ENCODE results near the gene FAT4. TPM values are rescaled to one million over a fixed set of nuclear protein-coding genes. Genes with fewer than 3 reads are reported as not detected.

Gene FAT4
- total and polyA plus RNA-seq, 2 of the 8 experiments (the other 6 are each of a cell fraction or from before 2014, with no cell fraction given): 1.3 to 5.3 TPM

DNA sequence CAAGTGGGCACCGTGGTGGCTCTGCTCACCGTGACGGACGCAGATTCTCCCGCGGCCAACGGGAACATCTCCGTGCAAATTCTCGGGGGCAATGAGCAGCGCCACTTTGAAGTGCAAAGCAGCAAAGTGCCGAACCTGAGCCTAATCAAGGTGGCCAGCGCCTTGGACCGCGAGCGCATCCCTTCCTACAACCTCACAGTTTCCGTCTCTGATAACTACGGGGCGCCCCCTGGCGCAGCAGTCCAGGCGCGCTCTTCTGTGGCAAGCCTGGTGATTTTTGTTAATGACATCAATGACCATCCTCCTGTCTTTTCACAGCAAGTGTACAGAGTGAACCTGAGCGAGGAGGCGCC lies 2.7 kb downstream of the FAT4 start (continued):
- TF ChIP-seq, protein P1, sequence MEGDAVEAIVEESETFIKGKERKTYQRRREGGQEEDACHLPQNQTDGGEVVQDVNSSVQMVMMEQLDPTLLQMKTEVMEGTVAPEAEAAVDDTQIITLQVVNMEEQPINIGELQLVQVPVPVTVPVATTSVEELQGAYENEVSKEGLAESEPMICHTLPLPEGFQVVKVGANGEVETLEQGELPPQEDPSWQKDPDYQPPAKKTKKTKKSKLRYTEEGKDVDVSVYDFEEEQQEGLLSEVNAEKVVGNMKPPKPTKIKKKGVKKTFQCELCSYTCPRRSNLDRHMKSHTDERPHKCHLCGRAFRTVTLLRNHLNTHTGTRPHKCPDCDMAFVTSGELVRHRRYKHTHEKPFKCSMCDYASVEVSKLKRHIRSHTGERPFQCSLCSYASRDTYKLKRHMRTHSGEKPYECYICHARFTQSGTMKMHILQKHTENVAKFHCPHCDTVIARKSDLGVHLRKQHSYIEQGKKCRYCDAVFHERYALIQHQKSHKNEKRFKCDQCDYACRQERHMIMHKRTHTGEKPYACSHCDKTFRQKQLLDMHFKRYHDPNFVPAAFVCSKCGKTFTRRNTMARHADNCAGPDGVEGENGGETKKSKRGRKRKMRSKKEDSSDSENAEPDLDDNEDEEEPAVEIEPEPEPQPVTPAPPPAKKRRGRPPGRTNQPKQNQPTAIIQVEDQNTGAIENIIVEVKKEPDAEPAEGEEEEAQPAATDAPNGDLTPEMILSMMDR (IDR thresholded peaks at IDR 0.05; ENCODE audit: control extremely low read depth in 1 of 3, insufficient read depth in 1 of 3, low read depth in 1 of 3, low read length in 3 of 3): peak; percentile 52 to 72 (median 61)
- TF ChIP-seq RNF2 (IDR thresholded peaks at IDR 0.05; ENCODE audit: borderline replicate concordance, low read depth, low read length, missing control alignments, poor library complexity, severe bottlenecking) (no peak), RBBP5 (IDR thresholded peaks at IDR 0.05; ENCODE audit: borderline replicate concordance, low read depth, low read length) (0 out of 2 replicates have a peak, but pooled peaks have one; percentile 19), RAD21 (IDR thresholded peaks at IDR 0.05 in 1 of 2, conservative IDR thresholded peaks at IDR 0.05 in 1 of 2; ENCODE audit: low read depth in 2 of 2, low read length in 2 of 2) (peak; percentile 43 to 62)
- TF ChIP-seq, protein P2, sequence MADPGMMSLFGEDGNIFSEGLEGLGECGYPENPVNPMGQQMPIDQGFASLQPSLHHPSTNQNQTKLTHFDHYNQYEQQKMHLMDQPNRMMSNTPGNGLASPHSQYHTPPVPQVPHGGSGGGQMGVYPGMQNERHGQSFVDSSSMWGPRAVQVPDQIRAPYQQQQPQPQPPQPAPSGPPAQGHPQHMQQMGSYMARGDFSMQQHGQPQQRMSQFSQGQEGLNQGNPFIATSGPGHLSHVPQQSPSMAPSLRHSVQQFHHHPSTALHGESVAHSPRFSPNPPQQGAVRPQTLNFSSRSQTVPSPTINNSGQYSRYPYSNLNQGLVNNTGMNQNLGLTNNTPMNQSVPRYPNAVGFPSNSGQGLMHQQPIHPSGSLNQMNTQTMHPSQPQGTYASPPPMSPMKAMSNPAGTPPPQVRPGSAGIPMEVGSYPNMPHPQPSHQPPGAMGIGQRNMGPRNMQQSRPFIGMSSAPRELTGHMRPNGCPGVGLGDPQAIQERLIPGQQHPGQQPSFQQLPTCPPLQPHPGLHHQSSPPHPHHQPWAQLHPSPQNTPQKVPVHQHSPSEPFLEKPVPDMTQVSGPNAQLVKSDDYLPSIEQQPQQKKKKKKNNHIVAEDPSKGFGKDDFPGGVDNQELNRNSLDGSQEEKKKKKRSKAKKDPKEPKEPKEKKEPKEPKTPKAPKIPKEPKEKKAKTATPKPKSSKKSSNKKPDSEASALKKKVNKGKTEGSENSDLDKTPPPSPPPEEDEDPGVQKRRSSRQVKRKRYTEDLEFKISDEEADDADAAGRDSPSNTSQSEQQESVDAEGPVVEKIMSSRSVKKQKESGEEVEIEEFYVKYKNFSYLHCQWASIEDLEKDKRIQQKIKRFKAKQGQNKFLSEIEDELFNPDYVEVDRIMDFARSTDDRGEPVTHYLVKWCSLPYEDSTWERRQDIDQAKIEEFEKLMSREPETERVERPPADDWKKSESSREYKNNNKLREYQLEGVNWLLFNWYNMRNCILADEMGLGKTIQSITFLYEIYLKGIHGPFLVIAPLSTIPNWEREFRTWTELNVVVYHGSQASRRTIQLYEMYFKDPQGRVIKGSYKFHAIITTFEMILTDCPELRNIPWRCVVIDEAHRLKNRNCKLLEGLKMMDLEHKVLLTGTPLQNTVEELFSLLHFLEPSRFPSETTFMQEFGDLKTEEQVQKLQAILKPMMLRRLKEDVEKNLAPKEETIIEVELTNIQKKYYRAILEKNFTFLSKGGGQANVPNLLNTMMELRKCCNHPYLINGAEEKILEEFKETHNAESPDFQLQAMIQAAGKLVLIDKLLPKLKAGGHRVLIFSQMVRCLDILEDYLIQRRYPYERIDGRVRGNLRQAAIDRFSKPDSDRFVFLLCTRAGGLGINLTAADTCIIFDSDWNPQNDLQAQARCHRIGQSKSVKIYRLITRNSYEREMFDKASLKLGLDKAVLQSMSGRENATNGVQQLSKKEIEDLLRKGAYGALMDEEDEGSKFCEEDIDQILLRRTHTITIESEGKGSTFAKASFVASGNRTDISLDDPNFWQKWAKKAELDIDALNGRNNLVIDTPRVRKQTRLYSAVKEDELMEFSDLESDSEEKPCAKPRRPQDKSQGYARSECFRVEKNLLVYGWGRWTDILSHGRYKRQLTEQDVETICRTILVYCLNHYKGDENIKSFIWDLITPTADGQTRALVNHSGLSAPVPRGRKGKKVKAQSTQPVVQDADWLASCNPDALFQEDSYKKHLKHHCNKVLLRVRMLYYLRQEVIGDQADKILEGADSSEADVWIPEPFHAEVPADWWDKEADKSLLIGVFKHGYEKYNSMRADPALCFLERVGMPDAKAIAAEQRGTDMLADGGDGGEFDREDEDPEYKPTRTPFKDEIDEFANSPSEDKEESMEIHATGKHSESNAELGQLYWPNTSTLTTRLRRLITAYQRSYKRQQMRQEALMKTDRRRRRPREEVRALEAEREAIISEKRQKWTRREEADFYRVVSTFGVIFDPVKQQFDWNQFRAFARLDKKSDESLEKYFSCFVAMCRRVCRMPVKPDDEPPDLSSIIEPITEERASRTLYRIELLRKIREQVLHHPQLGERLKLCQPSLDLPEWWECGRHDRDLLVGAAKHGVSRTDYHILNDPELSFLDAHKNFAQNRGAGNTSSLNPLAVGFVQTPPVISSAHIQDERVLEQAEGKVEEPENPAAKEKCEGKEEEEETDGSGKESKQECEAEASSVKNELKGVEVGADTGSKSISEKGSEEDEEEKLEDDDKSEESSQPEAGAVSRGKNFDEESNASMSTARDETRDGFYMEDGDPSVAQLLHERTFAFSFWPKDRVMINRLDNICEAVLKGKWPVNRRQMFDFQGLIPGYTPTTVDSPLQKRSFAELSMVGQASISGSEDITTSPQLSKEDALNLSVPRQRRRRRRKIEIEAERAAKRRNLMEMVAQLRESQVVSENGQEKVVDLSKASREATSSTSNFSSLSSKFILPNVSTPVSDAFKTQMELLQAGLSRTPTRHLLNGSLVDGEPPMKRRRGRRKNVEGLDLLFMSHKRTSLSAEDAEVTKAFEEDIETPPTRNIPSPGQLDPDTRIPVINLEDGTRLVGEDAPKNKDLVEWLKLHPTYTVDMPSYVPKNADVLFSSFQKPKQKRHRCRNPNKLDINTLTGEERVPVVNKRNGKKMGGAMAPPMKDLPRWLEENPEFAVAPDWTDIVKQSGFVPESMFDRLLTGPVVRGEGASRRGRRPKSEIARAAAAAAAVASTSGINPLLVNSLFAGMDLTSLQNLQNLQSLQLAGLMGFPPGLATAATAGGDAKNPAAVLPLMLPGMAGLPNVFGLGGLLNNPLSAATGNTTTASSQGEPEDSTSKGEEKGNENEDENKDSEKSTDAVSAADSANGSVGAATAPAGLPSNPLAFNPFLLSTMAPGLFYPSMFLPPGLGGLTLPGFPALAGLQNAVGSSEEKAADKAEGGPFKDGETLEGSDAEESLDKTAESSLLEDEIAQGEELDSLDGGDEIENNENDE (IDR thresholded peaks at IDR 0.05; ENCODE audit: insufficient replicate concordance, low read length): no peak
- TF ChIP-seq, protein P3, sequence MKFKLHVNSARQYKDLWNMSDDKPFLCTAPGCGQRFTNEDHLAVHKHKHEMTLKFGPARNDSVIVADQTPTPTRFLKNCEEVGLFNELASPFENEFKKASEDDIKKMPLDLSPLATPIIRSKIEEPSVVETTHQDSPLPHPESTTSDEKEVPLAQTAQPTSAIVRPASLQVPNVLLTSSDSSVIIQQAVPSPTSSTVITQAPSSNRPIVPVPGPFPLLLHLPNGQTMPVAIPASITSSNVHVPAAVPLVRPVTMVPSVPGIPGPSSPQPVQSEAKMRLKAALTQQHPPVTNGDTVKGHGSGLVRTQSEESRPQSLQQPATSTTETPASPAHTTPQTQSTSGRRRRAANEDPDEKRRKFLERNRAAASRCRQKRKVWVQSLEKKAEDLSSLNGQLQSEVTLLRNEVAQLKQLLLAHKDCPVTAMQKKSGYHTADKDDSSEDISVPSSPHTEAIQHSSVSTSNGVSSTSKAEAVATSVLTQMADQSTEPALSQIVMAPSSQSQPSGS (IDR thresholded peaks at IDR 0.05; ENCODE audit: low read length): no peak
